Osteoblast (primary cell): Measurements from ENCODE around the gene MROH2A. TPM values are rescaled to one million over a fixed set of nuclear protein-coding genes. Genes with fewer than 3 reads are reported as not detected.
"Not testable (repeated sequence)": the region's sequence is repeated elsewhere in the genome, so short reads cannot be mapped to it uniquely, and the experiment has no call there.

Source experiments
- DNase-seq: peaks from one replicate; pipeline ENCODE4 v3.0.0; 2011; ENCODE audit warnings: low spot score, mixed read lengths; ENCODE audit not compliant: insufficient read length; ENCODE audit errors: missing footprints
- H2AFZ ChIP-seq: 2 replicates; pipeline ENCODE4 v1.6.0; 2011; ENCODE audit warnings: mild to moderate bottlenecking, low read length
- H3K27ac ChIP-seq: 2 replicates; pipeline ENCODE4 v1.5.1; 2011; ENCODE audit warnings: mild to moderate bottlenecking, low read depth, low read length, moderate library complexity
- H3K27me3 ChIP-seq: 2 replicates; pipeline ENCODE4 v1.6.0; 2012; ENCODE audit warnings: mild to moderate bottlenecking, control low read depth, inconsistent platforms, low read length, moderate library complexity; ENCODE audit not compliant: insufficient read depth
- H3K36me3 ChIP-seq: 2 replicates; pipeline ENCODE4 v1.5.1; 2011; ENCODE audit warnings: mild to moderate bottlenecking, low read length, control low read depth, moderate library complexity; ENCODE audit not compliant: insufficient read depth
- H3K4me1 ChIP-seq: 2 replicates; pipeline ENCODE4 v1.5.1; 2011; ENCODE audit warnings: mild to moderate bottlenecking, low read length, control low read depth, moderate library complexity; ENCODE audit not compliant: insufficient read depth
- H3K4me2 ChIP-seq: 2 replicates; pipeline ENCODE4 v1.6.0; 2011; ENCODE audit warnings: mild to moderate bottlenecking, low read length; ENCODE audit not compliant: insufficient read depth
- H3K4me3 ChIP-seq: fragments of 200-600 bp; sonication (generic); 3 replicates; pipeline ENCODE4 v1.5.1; 2012; ENCODE audit warnings: mild to moderate bottlenecking, low read length, inconsistent platforms; ENCODE audit not compliant: insufficient read depth
- H3K79me2 ChIP-seq: 2 replicates; pipeline ENCODE4 v1.6.0; 2012; ENCODE audit warnings: mild to moderate bottlenecking, low read length, control low read depth, inconsistent platforms; ENCODE audit not compliant: insufficient read depth
- H3K9me3 ChIP-seq: 2 replicates; pipeline ENCODE4 v1.5.1; 2011; ENCODE audit warnings: low read depth, low read length, control low read depth
- H4K20me1 ChIP-seq: 2 replicates; pipeline ENCODE4 v1.6.0; 2012; ENCODE audit warnings: mild to moderate bottlenecking, low read length, control low read depth; ENCODE audit not compliant: insufficient read depth
- total RNA-seq: library from RNA; depleted of rRNA; stranded (reverse); fragments of >200 nt; gene quantifications from 2 replicates; pipeline ENCODE4 v1.2.3, GENCODE V29; 2012
- TF ChIP-seq, protein P1 (sequence below): IDR thresholded peaks from 2 replicates; pipeline ENCODE4 v1.5.1; 2011; ENCODE audit warnings: mild to moderate bottlenecking, low read depth, low read length, moderate library complexity; ENCODE audit errors: extremely low read depth

Gene MROH2A
- total RNA-seq, 1 donor = not detected

- peak; percentile 8 for DNase-seq
- Histone ChIP-seq H3K4me1 (no peaks in the 10 kb centered on the region), H3K4me2 (no peak overlapping the region), H3K79me2 (no peaks in the 10 kb centered on the region), H3K27ac (no peak overlapping the region), H3K4me3 (no peak overlapping the region), H2AFZ (no peak overlapping the region), H3K27me3 (no peaks in the 10 kb centered on the region), H3K36me3 (peaks cover 6% of the 10 kb centered on the region), H3K9me3 (no peaks in the 10 kb centered on the region), H4K20me1 (no peaks in the 10 kb centered on the region)
- TF ChIP-seq, protein P1, sequence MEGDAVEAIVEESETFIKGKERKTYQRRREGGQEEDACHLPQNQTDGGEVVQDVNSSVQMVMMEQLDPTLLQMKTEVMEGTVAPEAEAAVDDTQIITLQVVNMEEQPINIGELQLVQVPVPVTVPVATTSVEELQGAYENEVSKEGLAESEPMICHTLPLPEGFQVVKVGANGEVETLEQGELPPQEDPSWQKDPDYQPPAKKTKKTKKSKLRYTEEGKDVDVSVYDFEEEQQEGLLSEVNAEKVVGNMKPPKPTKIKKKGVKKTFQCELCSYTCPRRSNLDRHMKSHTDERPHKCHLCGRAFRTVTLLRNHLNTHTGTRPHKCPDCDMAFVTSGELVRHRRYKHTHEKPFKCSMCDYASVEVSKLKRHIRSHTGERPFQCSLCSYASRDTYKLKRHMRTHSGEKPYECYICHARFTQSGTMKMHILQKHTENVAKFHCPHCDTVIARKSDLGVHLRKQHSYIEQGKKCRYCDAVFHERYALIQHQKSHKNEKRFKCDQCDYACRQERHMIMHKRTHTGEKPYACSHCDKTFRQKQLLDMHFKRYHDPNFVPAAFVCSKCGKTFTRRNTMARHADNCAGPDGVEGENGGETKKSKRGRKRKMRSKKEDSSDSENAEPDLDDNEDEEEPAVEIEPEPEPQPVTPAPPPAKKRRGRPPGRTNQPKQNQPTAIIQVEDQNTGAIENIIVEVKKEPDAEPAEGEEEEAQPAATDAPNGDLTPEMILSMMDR = peak; percentile 25
Measured at GRCh38 chr2:233865838-233866237, 87.7 kb downstream of the MROH2A start.

- H4K20me1 ChIP-seq = no peaks in the 10 kb centered on the region
- no peaks in the 10 kb centered on the region for H3K9me3 ChIP-seq
- no peak for DNase-seq
- H3K4me3 ChIP-seq = no peak overlapping the region
- H3K27ac ChIP-seq = no peak overlapping the region
- H3K4me2 ChIP-seq = no peak overlapping the region
- no peaks in the 10 kb centered on the region for H3K4me1 ChIP-seq
- H3K79me2 ChIP-seq = no peaks in the 10 kb centered on the region
- H2AFZ ChIP-seq = no peak overlapping the region
- H3K36me3 ChIP-seq = peaks cover 6% of the 10 kb centered on the region
- H3K27me3 ChIP-seq = no peaks in the 10 kb centered on the region
- TF ChIP-seq, protein P1 = no peak
Measured at GRCh38 chr2:233866479-233866878, 88.3 kb downstream of the MROH2A start.

DNA sequence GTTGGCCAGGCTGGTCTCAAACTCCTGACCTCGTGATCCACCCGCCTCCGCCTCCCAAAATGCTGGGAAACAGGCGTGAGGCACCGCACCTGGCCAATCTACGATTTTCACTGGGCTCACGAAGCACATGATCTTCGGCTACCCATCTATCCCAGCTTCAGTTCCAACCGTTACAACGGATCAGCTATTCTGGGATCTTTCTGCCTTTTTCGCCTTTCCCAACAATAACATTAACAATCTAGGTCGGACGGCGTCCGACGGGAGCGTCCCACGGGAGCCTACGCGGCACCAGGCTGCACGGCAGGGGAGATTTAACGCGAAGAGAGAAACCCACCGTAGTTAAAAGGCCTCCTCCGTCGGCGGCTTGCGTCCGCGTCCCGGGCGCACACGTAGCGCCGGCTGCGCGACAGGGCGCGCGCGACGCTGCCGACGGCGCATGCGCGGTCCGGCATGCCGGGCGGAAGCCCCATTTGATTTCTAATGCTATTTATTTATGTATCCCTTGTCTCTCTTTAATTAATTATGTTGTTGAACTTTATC, 89.9 kb downstream of the MROH2A start, which contains the start of gene MSL3B:
Gene MSL3B (minus strand): TSS at position 394 of the 540 bp plus-strand sequence.
- TF ChIP-seq, protein P1 = no peak
- H3K27ac ChIP-seq = peak within 1 kb of the TSS; percentile 62
- peak within 1 kb of the TSS; percentile 90 for H3K4me2 ChIP-seq
- peaks cover 6% of the 10 kb centered on the region for H3K27me3 ChIP-seq
- H3K9me3 ChIP-seq = no peaks in the 10 kb centered on the region
- no peaks in the 10 kb centered on the region for H4K20me1 ChIP-seq
- H2AFZ ChIP-seq = peak within 1 kb of the TSS; percentile 98
- H3K36me3 ChIP-seq = peaks cover 6% of the 10 kb centered on the region
- peak; percentile 93 for DNase-seq
- peak within 1 kb of the TSS; percentile 85 for H3K4me3 ChIP-seq
- no peaks in the 10 kb centered on the region for H3K4me1 ChIP-seq
- no peaks in the 10 kb centered on the region for H3K79me2 ChIP-seq

GRCh38 chr2:233871432-233871831, 93.3 kb downstream of the MROH2A start:
- Histone ChIP-seq H3K27me3 (peaks cover 13% of the 10 kb centered on the region), H2AFZ (no peak overlapping the region)

DNA sequence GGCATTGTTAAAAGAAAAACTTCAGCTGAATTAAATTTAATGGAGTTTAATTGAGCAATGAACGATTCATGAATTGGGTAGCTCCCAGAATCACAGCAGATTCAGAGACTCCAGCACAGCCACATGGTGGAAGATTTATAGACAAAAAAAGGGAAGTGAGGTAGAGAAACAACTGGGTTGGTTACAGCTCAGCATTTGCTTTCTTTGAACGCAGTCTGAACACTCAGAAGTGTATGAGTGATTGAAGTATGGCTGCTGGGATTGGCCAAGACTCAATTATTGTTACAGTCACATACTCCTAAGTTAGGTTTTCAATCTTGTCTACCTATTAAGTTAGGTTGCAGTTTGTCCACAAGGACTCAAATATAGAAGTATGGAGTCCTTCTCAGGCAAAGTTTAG, 94.0 kb downstream of the MROH2A start:
- not testable (repeated sequence) for H2AFZ ChIP-seq, H3K79me2 ChIP-seq, H3K4me2 ChIP-seq, H3K36me3 ChIP-seq, DNase-seq, H4K20me1 ChIP-seq, H3K27ac ChIP-seq, H3K9me3 ChIP-seq, H3K4me3 ChIP-seq, H3K4me1 ChIP-seq
- H3K27me3 ChIP-seq = peaks cover 13% of the 10 kb centered on the region

More at GRCh38 chr2:233871432-233871831, 93.3 kb downstream of the MROH2A start:
- H3K27ac ChIP-seq = no peak overlapping the region
- peaks cover 6% of the 10 kb centered on the region for H3K36me3 ChIP-seq
- H3K9me3 ChIP-seq = no peaks in the 10 kb centered on the region
- H3K79me2 ChIP-seq = no peaks in the 10 kb centered on the region
- no peak overlapping the region for H3K4me3 ChIP-seq
- DNase-seq = peak; percentile 5
- no peaks in the 10 kb centered on the region for H4K20me1 ChIP-seq
- TF ChIP-seq, protein P1 = no peak
- no peak overlapping the region for H3K4me2 ChIP-seq
- H3K4me1 ChIP-seq = no peaks in the 10 kb centered on the region
